Measurements from ENCODE around the gene AVEN.

The AVEN gene

DNA sequence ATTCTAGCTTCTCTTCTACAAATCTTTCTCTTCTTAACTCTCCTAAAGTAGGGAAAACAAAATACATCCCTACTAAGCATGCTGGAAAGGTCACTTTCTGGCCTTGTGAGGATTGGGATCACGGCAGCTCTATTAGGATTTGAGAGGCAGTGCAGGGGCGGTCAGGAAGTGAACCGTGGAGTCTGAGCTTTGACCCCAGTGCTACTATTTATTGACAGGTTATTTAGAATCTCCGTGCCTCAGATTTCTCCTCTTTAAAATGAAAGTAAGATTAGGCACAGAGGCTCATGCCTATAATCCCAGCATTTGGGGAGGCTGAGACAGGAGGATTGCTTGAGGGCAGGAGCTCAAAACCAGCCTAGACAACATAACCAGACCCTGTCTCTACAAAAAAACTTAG lies 112.7 kb downstream of the AVEN start:
- in situ Hi-C loops (cut with HindIII; ENCODE audit: low sequenced_read_pairs) = no loop called here

GRCh38 chr15:33923446-33923845 lies 115.6 kb downstream of the AVEN start:
- in situ Hi-C loops (cut with HindIII; ENCODE audit: low sequenced_read_pairs) = no loop called here

GRCh38 chr15:33915571-33916407 lies 123.2 kb downstream of the AVEN start:
- in situ Hi-C loops (cut with HindIII; ENCODE audit: low sequenced_read_pairs) = no loop called here

DNA sequence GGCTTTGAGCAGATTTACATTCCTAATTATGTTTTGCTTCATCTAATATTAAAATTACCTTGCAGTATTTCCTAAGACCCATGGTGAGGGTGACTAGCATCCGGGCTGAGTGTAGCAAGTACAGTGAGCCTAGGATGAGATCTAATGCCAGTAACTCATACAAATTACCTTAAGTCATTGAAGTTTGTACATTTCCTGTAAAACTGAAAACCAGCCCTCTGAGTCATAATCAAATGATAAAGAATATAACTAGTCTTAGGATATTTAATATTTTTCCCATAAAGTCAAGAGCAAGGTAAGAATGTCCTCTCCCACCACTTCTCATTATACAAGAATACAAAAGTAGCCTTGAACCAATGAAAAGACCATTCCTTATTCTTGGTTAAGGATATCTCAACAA lies 125.5 kb downstream of the AVEN start:
- in situ Hi-C loops (cut with HindIII; ENCODE audit: low sequenced_read_pairs) = no loop called here

- in situ Hi-C loops (cut with HindIII; ENCODE audit: low sequenced_read_pairs) = no loop called here
Observed at GRCh38 chr15:33912326-33912725, 126.7 kb downstream of the AVEN start.

- in situ Hi-C loops (cut with HindIII; ENCODE audit: low sequenced_read_pairs) = no loop called here
Observed at GRCh38 chr15:33910741-33911140, 128.3 kb downstream of the AVEN start.

- in situ Hi-C loops (cut with HindIII; ENCODE audit: low sequenced_read_pairs) = no loop called here
Observed at GRCh38 chr15:33908406-33908805, 130.6 kb downstream of the AVEN start.

DNA sequence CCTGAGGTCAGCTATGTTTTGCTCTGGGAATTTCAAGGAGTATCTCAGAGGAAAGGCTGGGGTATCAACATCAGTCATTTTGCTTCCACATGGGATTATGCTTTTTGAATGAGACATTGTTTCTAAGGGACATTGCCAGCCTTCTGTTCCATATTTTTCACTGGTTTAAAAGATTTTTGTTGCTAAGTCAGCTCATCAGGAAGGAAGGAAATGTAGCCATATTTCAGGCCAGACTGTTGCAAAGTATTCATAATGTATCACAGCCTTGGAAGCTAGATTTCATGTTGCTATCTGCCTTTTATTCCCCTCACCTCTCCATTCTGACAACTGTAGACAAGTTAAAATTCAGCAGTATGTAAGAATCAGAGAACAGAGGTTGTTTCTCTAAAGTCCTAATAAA lies 131.7 kb downstream of the AVEN start:
- in situ Hi-C loops (cut with HindIII; ENCODE audit: low sequenced_read_pairs) = no loop called here

GRCh38 chr15:33903661-33904060 lies 135.3 kb downstream of the AVEN start:
- in situ Hi-C loops (cut with HindIII; ENCODE audit: low sequenced_read_pairs) = no loop called here

DNA sequence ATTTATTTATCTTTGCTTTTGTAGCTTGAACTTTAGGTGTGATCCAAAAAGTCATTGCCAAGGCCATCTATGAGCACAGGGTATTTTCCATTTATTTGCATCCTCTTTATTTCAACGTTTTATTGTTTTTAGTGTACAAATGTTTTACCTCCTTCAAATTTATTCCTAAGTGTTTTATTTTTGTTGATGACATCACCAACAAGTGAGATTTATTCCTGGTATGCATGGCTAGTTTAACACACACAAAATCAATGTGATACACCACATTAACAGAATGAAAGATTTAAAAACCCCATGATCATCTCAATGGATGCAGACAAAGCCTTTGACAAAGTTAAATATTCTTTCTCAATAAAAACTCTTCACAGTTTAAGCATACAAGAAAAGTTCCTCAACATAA lies 137.0 kb downstream of the AVEN start:
- in situ Hi-C loops (cut with HindIII; ENCODE audit: low sequenced_read_pairs) = no loop called here

DNA sequence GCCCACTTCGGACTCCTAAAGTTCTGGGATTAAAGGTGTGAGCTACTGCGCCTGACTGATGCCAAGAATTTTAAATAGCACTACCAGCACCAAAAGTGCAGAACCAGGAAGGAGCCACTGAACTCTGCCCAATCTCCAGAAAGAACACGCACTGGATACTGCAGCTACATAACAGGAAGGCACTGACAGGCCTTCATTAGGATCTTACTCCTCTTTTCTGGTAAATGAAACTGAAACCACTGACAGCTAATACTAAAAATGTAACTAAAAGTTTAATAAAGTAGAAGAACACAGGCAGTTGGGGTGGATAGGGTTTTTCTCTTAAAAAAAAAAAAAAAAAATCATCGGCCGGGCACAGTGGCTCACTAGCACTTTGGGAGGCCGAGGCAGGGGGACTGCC lies 144.8 kb downstream of the AVEN start:
- in situ Hi-C loops (cut with HindIII; ENCODE audit: low sequenced_read_pairs) = no loop called here

DNA sequence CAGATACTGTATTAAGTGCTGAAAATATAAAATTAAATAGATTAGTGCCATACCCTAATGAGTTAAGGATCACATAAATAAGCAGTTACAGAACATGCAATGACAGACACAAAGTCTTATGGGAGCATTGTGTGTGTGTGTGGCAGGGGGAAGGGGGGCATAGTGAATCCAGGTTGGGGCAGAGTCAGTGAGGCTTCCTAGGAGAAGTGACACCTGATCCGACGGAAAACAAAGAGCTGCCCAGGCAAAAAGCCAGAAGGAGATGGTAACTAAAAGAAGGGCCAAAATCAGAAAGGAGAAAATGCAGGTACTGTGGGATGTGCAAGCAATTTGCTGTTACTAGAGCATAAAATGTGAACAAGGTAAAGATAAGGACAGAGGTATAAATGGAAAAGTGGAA lies 150.8 kb downstream of the AVEN start:
- in situ Hi-C loops (cut with HindIII; ENCODE audit: low sequenced_read_pairs) = no loop called here

GRCh38 chr15:33882921-33883320 lies 156.1 kb downstream of the AVEN start:
- in situ Hi-C loops (cut with HindIII; ENCODE audit: low sequenced_read_pairs) = no loop called here

DNA sequence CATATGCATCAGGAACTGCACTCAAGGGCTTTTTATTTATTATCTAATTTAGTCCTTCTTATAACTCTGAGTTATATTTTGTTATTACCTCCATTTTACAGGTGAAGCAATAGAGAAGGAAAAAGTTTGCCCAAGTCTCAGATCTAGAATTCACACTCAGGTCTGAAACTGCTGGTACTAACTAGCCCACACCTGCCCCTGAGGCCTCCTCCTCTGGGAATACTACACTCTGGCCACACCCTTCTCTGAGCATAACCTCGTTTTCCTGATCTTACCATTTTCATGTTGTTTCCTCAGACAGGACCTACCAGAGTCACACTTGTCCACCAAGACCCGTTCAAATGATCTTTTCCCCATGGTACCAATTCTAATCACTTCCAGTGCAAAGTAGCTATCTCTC lies 164.8 kb downstream of the AVEN start:
- in situ Hi-C loops (cut with HindIII; ENCODE audit: low sequenced_read_pairs) = no loop called here

- in situ Hi-C loops (cut with HindIII; ENCODE audit: low sequenced_read_pairs) = no loop called here
Observed at GRCh38 chr15:33872416-33873106, 166.4 kb downstream of the AVEN start.

- in situ Hi-C loops (cut with HindIII; ENCODE audit: low sequenced_read_pairs) = no loop called here
Observed at GRCh38 chr15:33871980-33872379, 167.0 kb downstream of the AVEN start.

DNA sequence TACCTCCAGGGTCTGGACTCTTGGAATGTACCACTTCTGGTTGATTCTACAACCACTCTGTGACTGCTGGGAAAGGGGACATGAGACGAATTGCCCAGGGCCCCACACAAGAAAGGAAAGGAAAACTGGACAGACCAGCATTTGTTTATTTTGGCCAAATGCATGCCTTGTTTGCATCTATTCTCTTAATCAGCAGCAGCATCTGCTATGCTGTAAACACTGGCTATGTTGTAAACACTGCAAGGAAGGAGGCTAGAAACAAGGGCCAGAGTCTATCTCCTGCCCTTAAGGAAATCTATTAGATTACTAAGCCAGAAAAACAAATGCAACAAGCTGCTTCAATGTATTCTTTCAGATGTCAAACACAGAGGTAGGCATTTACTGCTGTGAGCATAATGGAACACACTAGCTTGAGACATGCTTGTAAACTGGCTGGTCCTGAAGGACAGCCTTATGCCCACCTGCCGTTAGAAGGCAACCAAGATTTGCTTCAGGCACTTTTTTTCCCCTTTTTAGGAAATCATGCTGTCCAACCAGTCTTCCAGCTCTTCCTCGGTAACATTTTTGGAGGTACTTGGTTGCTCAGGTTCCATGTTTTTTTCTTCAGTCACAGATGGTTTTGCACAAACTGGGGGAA lies 172.8 kb downstream of the AVEN start:
- in situ Hi-C loops (cut with HindIII; ENCODE audit: low sequenced_read_pairs) = no loop called here

GRCh38 chr15:33865416-33865815 lies 173.6 kb downstream of the AVEN start:
- in situ Hi-C loops (cut with HindIII; ENCODE audit: low sequenced_read_pairs) = no loop called here

GRCh38 chr15:33864360-33865075 lies 174.5 kb downstream of the AVEN start:
- in situ Hi-C loops (cut with HindIII; ENCODE audit: low sequenced_read_pairs) = no loop called here

DNA sequence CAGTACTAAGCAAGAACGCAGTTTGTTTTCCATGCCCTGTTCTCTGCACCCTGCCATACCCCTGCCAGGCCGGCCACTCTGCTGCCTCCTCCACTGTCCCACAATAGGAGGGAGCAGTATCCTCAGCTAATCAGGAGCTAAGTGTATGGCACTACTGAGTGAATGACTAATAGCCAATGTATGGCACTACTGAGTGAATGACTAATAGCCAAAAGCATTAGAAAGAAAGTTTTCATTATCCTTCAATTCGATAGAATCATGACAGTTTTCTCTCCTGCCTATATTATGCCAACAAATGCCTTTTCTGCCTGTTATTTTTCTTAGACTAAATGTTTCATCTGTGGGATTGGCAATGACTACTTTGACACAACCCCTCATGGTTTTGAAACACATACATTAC lies 178.2 kb downstream of the AVEN start:
- in situ Hi-C loops (cut with HindIII; ENCODE audit: low sequenced_read_pairs) = no loop called here

DNA sequence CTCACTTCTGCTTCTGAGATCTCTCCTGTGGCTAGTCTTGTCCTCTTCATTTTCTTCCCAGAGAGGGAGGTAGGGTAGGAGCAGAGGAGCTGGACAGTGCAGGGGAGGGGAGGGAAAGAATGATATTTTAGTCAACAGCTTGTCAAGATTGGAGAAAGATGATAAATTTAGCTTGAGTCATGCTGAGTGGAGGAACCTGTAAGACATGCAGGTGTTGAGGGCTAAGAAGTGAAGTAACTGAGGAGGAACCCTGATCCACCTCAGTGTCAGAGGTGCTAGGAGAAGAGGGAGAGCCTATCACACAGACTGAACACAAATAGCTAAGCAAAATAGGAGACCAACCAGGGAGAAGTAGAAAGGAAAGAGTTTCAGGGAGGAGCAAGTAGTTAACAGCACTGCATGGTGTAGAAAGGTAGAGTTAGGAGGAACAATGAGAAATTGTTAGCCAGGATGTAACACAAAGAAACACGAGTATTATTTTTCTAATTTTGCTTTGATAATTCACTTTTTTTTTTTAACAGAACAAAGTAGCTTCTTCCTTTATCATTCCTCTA lies 178.9 kb downstream of the AVEN start:
- in situ Hi-C loops (cut with HindIII; ENCODE audit: low sequenced_read_pairs) = no loop called here

All from DLD1 (cell line).